Neural cell (in vitro differentiated cells): ENCODE results near the gene CD300LG. TPM values are rescaled to one million over a fixed set of nuclear protein-coding genes. Genes with fewer than 3 reads are reported as not detected.

Source experiments
- H2AFZ ChIP-seq: fragments of 200-600, 300-800 bp; sonication (generic), shearing (Covaris generic); 2 replicates; pipeline ENCODE4 v1.6.0; 2014; ENCODE audit warnings: low read depth, mild to moderate bottlenecking, antibody characterized with exemption, low read length, moderate library complexity
- H3F3A ChIP-seq: fragments of 200-600 bp; shearing (Covaris generic); 2 replicates; pipeline ENCODE4 v1.6.1; 2016; ENCODE audit warnings: mild to moderate bottlenecking, moderate library complexity, mixed read lengths, antibody characterized with exemption, low read length; ENCODE audit not compliant: insufficient read depth, poor library complexity, severe bottlenecking
- H3K27ac ChIP-seq: fragments of 200-600, 300-800 bp; sonication (generic), shearing (Covaris generic); 2 replicates; pipeline ENCODE4 v1.5.1; 2014; ENCODE audit warnings: mild to moderate bottlenecking, low read length, moderate library complexity
- H3K27me3 ChIP-seq: fragments of 300-800, 200-600 bp; sonication (generic), shearing (Covaris generic); 2 replicates; pipeline ENCODE4 v1.6.0; 2014; ENCODE audit warnings: mild to moderate bottlenecking, low read depth, low read length, moderate library complexity; ENCODE audit not compliant: insufficient read depth
- H3K36me3 ChIP-seq: fragments of 300-800, 200-600 bp; sonication (generic), shearing (Covaris generic); 2 replicates; pipeline ENCODE4 v1.5.1; 2014; ENCODE audit warnings: mild to moderate bottlenecking, antibody characterized with exemption, low read length, moderate library complexity; ENCODE audit not compliant: insufficient read depth
- H3K4me2 ChIP-seq: fragments of 300-800, 200-600 bp; sonication (generic), shearing (Covaris generic); 2 replicates; pipeline ENCODE4 v1.6.0; 2014; ENCODE audit warnings: mild to moderate bottlenecking, low read length
- H3K4me3 ChIP-seq: fragments of 300-800, 200-600 bp; sonication (generic), shearing (Covaris generic); 2 replicates; pipeline ENCODE4 v1.5.1; 2014; ENCODE audit warnings: mild to moderate bottlenecking, low read length, moderate library complexity
- H3K79me2 ChIP-seq: fragments of 200-600 bp; shearing (Covaris generic); replicated peaks from 2 replicates; pipeline ENCODE4 v1.6.0; 2014; ENCODE audit warnings: mild to moderate bottlenecking, low read length, moderate library complexity; ENCODE audit not compliant: insufficient read depth
- H3K9ac ChIP-seq: fragments of 300-800, 200-600 bp; sonication (generic), shearing (Covaris generic); 2 replicates; pipeline ENCODE4 v1.6.1; 2016; ENCODE audit warnings: mild to moderate bottlenecking, low read length, mixed read lengths
- H3K9me2 ChIP-seq: fragments of 200-600 bp; shearing (Covaris generic); 2 replicates; pipeline ENCODE4 v1.6.1; 2016; ENCODE audit warnings: mild to moderate bottlenecking, low read length, mixed read lengths; ENCODE audit not compliant: insufficient read depth
- H3K9me3 ChIP-seq: fragments of 200-600, 300-800 bp; sonication (generic), shearing (Covaris generic); 2 replicates; pipeline ENCODE4 v1.6.1; 2016; ENCODE audit warnings: mild to moderate bottlenecking, mixed run types, low read length, moderate library complexity, mixed read lengths
- H4K20me1 ChIP-seq: fragments of 200-600 bp; shearing (Covaris generic); 2 replicates; pipeline ENCODE4 v1.6.1; 2016; ENCODE audit warnings: mild to moderate bottlenecking, mixed run types; ENCODE audit not compliant: insufficient read depth
- EP300 ChIP-seq: fragments of 450-650 bp; conservative IDR thresholded peaks from 2 replicates; pipeline ENCODE4 v1.6.1; 2014; ENCODE audit warnings: antibody characterized with exemption, mild to moderate bottlenecking, moderate library complexity; ENCODE audit not compliant: poor library complexity, severe bottlenecking
- EZH2 ChIP-seq: fragments of 200-600, 300-800 bp; shearing (Covaris generic), sonication (generic); IDR thresholded peaks from 2 replicates; pipeline ENCODE4 v1.6.1; 2014; ENCODE audit warnings: antibody characterized with exemption, low read length, borderline replicate concordance, mild to moderate bottlenecking; ENCODE audit not compliant: insufficient read depth, poor library complexity, severe bottlenecking
- MXI1 ChIP-seq: fragments of 450-650 bp; conservative IDR thresholded peaks from 2 replicates; pipeline ENCODE4 v1.6.1; 2014; ENCODE audit warnings: antibody characterized with exemption, mild to moderate bottlenecking; ENCODE audit not compliant: poor library complexity, severe bottlenecking
- POLR2AphosphoS5 ChIP-seq: IDR thresholded peaks from 2 replicates; pipeline ENCODE4 v1.6.1; 2012
- RAD21 ChIP-seq: fragments of 450-650 bp; conservative IDR thresholded peaks from 2 replicates; pipeline ENCODE4 v1.6.1; 2014; ENCODE audit warnings: antibody characterized with exemption, mild to moderate bottlenecking, moderate library complexity
- REST ChIP-seq: IDR thresholded peaks from 2 replicates; pipeline ENCODE4 v1.6.1; 2012; ENCODE audit warnings: borderline replicate concordance
- SMC3 ChIP-seq: fragments of 450-650 bp; conservative IDR thresholded peaks from 2 replicates; pipeline ENCODE4 v1.6.1; 2014; ENCODE audit warnings: antibody characterized with exemption, mild to moderate bottlenecking, moderate library complexity; ENCODE audit not compliant: poor library complexity
- TAF1 ChIP-seq: IDR thresholded peaks from 2 replicates; pipeline ENCODE4 v1.6.1; 2012; ENCODE audit warnings: low read depth
- polyA plus RNA-seq: library from polyadenylated mRNA; depleted of rRNA; stranded (reverse); fragments of >200 nt; gene quantifications from 2 replicates; pipeline ENCODE4 v1.2.3, GENCODE V29; 2014
- TF ChIP-seq, protein P1 (sequence below): fragments of 450-650 bp; IDR thresholded peaks from 2 replicates; pipeline ENCODE4 v1.5.1; 2014; ENCODE audit warnings: antibody characterized with exemption, mild to moderate bottlenecking, moderate library complexity; ENCODE audit not compliant: poor library complexity, severe bottlenecking

The CD300LG gene
- polyA plus RNA-seq, 1 donor from 2014 or later = not detected

GRCh38 chr17:43848601-43849000 is 1.6 kb downstream of the CD300LG start:
- no peak for TF ChIP-seq TAF1
- TF ChIP-seq EP300 = no peak
- TF ChIP-seq SMC3 = no peak
- no peak for TF ChIP-seq REST
- TF ChIP-seq RAD21 = no peak
- TF ChIP-seq EZH2 = no peak
- TF ChIP-seq, protein P1, sequence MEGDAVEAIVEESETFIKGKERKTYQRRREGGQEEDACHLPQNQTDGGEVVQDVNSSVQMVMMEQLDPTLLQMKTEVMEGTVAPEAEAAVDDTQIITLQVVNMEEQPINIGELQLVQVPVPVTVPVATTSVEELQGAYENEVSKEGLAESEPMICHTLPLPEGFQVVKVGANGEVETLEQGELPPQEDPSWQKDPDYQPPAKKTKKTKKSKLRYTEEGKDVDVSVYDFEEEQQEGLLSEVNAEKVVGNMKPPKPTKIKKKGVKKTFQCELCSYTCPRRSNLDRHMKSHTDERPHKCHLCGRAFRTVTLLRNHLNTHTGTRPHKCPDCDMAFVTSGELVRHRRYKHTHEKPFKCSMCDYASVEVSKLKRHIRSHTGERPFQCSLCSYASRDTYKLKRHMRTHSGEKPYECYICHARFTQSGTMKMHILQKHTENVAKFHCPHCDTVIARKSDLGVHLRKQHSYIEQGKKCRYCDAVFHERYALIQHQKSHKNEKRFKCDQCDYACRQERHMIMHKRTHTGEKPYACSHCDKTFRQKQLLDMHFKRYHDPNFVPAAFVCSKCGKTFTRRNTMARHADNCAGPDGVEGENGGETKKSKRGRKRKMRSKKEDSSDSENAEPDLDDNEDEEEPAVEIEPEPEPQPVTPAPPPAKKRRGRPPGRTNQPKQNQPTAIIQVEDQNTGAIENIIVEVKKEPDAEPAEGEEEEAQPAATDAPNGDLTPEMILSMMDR = no peak
- TF ChIP-seq POLR2AphosphoS5 = no peak
- TF ChIP-seq MXI1 = no peak
- H3K36me3 ChIP-seq = no peaks in the 10 kb centered on the region

GRCh38 chr17:43849116-43849515 is 2.1 kb downstream of the CD300LG start:
- Histone ChIP-seq H3F3A (no peaks in the 10 kb centered on the region), H3K4me2 (no peak overlapping the region), H3K36me3 (no peaks in the 10 kb centered on the region), H3K79me2 (no peaks in the 10 kb centered on the region), H3K4me3 (no peak overlapping the region), H3K27me3 (no peaks in the 10 kb centered on the region), H2AFZ (no peak overlapping the region), H3K9me3 (no peaks in the 10 kb centered on the region), H3K9me2 (no peaks in the 10 kb centered on the region), H4K20me1 (no peaks in the 10 kb centered on the region), H3K27ac (no peak overlapping the region), H3K9ac (no peak overlapping the region)
- TF ChIP-seq, protein P1 = no peak
- TF ChIP-seq REST = no peak
- no peak for TF ChIP-seq SMC3
- TF ChIP-seq MXI1 = no peak
- TF ChIP-seq EZH2 = no peak
- TF ChIP-seq EP300 = no peak
- no peak for TF ChIP-seq TAF1
- TF ChIP-seq POLR2AphosphoS5 = no peak
- no peak for TF ChIP-seq RAD21

More at GRCh38 chr17:43848601-43849000, 1.6 kb downstream of the CD300LG start:
- no peaks in the 10 kb centered on the region for H3K27me3 ChIP-seq
- H3F3A ChIP-seq = no peaks in the 10 kb centered on the region
- H2AFZ ChIP-seq = no peak overlapping the region
- no peak overlapping the region for H3K9ac ChIP-seq
- H3K9me3 ChIP-seq = no peaks in the 10 kb centered on the region
- H3K27ac ChIP-seq = no peak overlapping the region
- no peaks in the 10 kb centered on the region for H3K79me2 ChIP-seq
- no peak overlapping the region for H3K4me2 ChIP-seq
- H3K9me2 ChIP-seq = no peaks in the 10 kb centered on the region
- H3K4me3 ChIP-seq = no peak overlapping the region
- H4K20me1 ChIP-seq = no peaks in the 10 kb centered on the region
